Measurements from ENCODE around the gene TNC.

GRCh38 chr9:115014438-115014837 lies 103.5 kb downstream of the TNC start:
- TF ChIP-seq CTCF (IDR thresholded peaks at IDR 0.05) (no peak), SIN3A (IDR thresholded peaks at IDR 0.05; ENCODE audit: borderline replicate concordance, insufficient read depth, low read depth, low read length) (no peak), POLR2AphosphoS5 (IDR thresholded peaks at IDR 0.05; ENCODE audit: low read depth, low read length) (no peak)
- TF ChIP-seq, protein P1, sequence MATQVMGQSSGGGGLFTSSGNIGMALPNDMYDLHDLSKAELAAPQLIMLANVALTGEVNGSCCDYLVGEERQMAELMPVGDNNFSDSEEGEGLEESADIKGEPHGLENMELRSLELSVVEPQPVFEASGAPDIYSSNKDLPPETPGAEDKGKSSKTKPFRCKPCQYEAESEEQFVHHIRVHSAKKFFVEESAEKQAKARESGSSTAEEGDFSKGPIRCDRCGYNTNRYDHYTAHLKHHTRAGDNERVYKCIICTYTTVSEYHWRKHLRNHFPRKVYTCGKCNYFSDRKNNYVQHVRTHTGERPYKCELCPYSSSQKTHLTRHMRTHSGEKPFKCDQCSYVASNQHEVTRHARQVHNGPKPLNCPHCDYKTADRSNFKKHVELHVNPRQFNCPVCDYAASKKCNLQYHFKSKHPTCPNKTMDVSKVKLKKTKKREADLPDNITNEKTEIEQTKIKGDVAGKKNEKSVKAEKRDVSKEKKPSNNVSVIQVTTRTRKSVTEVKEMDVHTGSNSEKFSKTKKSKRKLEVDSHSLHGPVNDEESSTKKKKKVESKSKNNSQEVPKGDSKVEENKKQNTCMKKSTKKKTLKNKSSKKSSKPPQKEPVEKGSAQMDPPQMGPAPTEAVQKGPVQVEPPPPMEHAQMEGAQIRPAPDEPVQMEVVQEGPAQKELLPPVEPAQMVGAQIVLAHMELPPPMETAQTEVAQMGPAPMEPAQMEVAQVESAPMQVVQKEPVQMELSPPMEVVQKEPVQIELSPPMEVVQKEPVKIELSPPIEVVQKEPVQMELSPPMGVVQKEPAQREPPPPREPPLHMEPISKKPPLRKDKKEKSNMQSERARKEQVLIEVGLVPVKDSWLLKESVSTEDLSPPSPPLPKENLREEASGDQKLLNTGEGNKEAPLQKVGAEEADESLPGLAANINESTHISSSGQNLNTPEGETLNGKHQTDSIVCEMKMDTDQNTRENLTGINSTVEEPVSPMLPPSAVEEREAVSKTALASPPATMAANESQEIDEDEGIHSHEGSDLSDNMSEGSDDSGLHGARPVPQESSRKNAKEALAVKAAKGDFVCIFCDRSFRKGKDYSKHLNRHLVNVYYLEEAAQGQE (IDR thresholded peaks at IDR 0.05; ENCODE audit: insufficient read depth in 1 of 2, low read depth in 2 of 2, low read length in 1 of 2), result no peak
